ENCODE results near the gene BRD4. TPM values are rescaled to one million over a fixed set of nuclear protein-coding genes. Genes with fewer than 3 reads are reported as not detected.
A peak's percentile ranks its signal among the peaks of the same experiment; 100 is the strongest.

The BRD4 gene
- total and polyA plus RNA-seq, 2 donors (not counting 1 experiment from before 2014, with no cell fraction given) = 9.9 to 20.1 TPM

DNA sequence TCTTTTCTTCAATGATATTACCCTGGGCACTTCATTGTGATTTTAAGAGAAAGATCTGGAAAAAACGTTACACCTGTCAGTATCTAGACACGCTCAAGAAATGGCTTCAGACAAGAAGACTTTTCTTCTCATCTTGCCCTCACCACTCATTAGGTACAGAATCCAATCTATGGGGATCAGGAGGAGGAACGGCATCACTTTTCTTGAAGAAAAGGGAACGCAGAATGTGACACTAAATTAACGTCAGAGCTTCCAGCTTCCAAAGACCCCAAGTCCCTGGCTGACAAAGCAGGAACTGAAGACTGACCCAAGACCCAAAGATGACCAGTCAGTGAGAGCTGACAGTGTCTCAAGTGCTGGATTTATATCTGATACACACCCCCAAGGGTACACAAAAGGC, 48.2 kb downstream of the BRD4 start:
- no peaks in the 10 kb centered on the region for H3K36me3 ChIP-seq (ENCODE audit: control insufficient read depth, insufficient read depth, low read length)
- TF ChIP-seq, protein P1, sequence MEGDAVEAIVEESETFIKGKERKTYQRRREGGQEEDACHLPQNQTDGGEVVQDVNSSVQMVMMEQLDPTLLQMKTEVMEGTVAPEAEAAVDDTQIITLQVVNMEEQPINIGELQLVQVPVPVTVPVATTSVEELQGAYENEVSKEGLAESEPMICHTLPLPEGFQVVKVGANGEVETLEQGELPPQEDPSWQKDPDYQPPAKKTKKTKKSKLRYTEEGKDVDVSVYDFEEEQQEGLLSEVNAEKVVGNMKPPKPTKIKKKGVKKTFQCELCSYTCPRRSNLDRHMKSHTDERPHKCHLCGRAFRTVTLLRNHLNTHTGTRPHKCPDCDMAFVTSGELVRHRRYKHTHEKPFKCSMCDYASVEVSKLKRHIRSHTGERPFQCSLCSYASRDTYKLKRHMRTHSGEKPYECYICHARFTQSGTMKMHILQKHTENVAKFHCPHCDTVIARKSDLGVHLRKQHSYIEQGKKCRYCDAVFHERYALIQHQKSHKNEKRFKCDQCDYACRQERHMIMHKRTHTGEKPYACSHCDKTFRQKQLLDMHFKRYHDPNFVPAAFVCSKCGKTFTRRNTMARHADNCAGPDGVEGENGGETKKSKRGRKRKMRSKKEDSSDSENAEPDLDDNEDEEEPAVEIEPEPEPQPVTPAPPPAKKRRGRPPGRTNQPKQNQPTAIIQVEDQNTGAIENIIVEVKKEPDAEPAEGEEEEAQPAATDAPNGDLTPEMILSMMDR (conservative IDR thresholded peaks at IDR 0.05 in 1 of 2, IDR thresholded peaks at IDR 0.05 in 1 of 2; ENCODE audit: low read depth in 1 of 2, low read length in 2 of 2) = no peak
- TF ChIP-seq EZH2 (IDR thresholded peaks at IDR 0.05; ENCODE audit: low read length, missing control alignments) = no peak
- H3K4me2 ChIP-seq (ENCODE audit: extremely low read depth, insufficient read depth, low read length) = no peak overlapping the region
- no peak overlapping the region for H3K27ac ChIP-seq (ENCODE audit: insufficient read depth, low read length)
- no peak overlapping the region for H2AFZ ChIP-seq (ENCODE audit: low read length)
- DNase-seq (ENCODE audit: low read depth in 2 of 2) = no peak
- H3K79me2 ChIP-seq (ENCODE audit: control insufficient read depth, insufficient read depth, low read length) = peaks cover 100% of the 10 kb centered on the region
- H3K4me1 ChIP-seq (ENCODE audit: control insufficient read depth, extremely low read depth, insufficient read depth, low read length) = peaks cover 48% of the 10 kb centered on the region
- H4K20me1 ChIP-seq (ENCODE audit: control insufficient read depth, extremely low read depth, insufficient read depth, low read length) = peaks cover 26% of the 10 kb centered on the region
- H3K27me3 ChIP-seq (ENCODE audit: control insufficient read depth, insufficient read depth, low read length) = no peaks in the 10 kb centered on the region
- no peak overlapping the region for H3K9ac ChIP-seq (ENCODE audit: insufficient read depth, low read length)
- H3K9me3 ChIP-seq (ENCODE audit: control insufficient read depth, insufficient read depth, low read depth, low read length) = no peaks in the 10 kb centered on the region
- H3K4me3 ChIP-seq (replicated peaks in 1 of 4; ENCODE audit: control extremely low read depth in 1 of 4, insufficient read depth in 1 of 4, low read depth in 3 of 4, low read length in 4 of 4) = no peak overlapping the region

DNA sequence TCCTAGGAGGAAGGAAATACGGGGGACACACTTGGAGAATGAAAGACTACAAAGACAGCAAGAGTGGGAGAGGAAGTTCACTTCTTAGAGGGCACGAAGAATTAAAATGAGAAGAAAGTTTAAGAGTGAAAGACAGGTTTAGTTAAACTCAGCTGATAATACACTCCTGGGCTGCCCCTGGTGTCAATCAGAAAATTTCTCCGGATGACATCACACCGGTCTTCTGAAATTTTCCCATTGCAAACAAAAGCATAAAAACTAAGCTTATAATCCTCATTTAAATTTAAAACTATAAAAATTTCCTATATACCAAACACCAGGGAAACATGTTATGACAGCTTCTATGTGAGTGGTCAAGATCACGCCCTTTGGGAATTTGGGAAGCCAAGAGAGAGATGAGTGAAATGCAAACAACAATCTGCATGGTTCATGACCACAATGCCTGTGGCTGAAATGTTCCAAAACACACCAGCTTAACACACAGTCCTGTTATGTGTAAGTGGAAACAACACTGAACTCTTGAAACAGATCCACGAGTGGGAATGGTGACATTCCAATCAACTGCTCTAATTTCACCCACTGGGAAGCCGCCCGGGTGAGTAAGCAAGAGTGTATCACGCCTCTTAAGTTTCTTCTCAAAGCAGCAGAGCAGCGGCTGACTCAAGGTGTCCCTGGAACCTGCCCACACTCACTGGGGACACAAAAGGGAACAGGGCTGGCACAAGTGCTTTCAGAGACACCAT, 49.0 kb downstream of the BRD4 start:
- H3K9ac ChIP-seq (ENCODE audit: insufficient read depth, low read length) = no peak overlapping the region
- H3K27ac ChIP-seq (ENCODE audit: insufficient read depth, low read length) = peak overlapping the region; percentile 26
- H4K20me1 ChIP-seq (ENCODE audit: control insufficient read depth, extremely low read depth, insufficient read depth, low read length) = peaks cover 24% of the 10 kb centered on the region
- no peak overlapping the region for H3K4me2 ChIP-seq (ENCODE audit: extremely low read depth, insufficient read depth, low read length)
- no peak overlapping the region for H2AFZ ChIP-seq (ENCODE audit: low read length)
- H3K9me3 ChIP-seq (ENCODE audit: control insufficient read depth, insufficient read depth, low read depth, low read length) = no peaks in the 10 kb centered on the region
- H3K79me2 ChIP-seq (ENCODE audit: control insufficient read depth, insufficient read depth, low read length) = peaks cover 100% of the 10 kb centered on the region
- no peak overlapping the region for H3K4me3 ChIP-seq (replicated peaks in 1 of 4; ENCODE audit: control extremely low read depth in 1 of 4, insufficient read depth in 1 of 4, low read depth in 3 of 4, low read length in 4 of 4)
- no peaks in the 10 kb centered on the region for H3K36me3 ChIP-seq (ENCODE audit: control insufficient read depth, insufficient read depth, low read length)
- H3K27me3 ChIP-seq (ENCODE audit: control insufficient read depth, insufficient read depth, low read length) = no peaks in the 10 kb centered on the region
- no peak for TF ChIP-seq EZH2 (IDR thresholded peaks at IDR 0.05; ENCODE audit: low read length, missing control alignments)
- TF ChIP-seq, protein P1 (conservative IDR thresholded peaks at IDR 0.05 in 1 of 2, IDR thresholded peaks at IDR 0.05 in 1 of 2; ENCODE audit: low read depth in 1 of 2, low read length in 2 of 2) = no peak
- peak; percentile 82 for DNase-seq (ENCODE audit: low read depth in 2 of 2)
- peaks cover 41% of the 10 kb centered on the region for H3K4me1 ChIP-seq (ENCODE audit: control insufficient read depth, extremely low read depth, insufficient read depth, low read length)

DNA sequence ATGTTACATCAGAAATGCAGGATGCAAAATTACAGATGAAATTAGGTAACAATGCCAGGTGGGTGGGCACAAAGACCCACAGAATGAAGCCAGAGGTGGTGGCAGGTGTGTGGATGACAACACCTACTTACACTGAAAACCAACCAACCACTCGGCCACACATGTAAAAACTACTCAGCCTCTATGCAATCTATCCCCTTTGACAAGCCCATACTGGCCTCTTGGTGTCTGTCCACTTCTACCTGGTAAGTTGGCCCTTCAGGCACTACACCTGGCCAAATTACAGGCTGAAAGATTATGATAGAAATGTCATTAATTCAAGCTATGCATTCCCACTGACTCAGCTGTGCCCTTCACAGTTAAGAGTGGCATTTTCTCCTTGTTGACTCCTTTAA, 50.0 kb downstream of the BRD4 start:
- TF ChIP-seq, protein P1 (conservative IDR thresholded peaks at IDR 0.05 in 1 of 2, IDR thresholded peaks at IDR 0.05 in 1 of 2; ENCODE audit: low read depth in 1 of 2, low read length in 2 of 2) = no peak
- TF ChIP-seq EZH2 (IDR thresholded peaks at IDR 0.05; ENCODE audit: low read length, missing control alignments) = no peak
- no peak overlapping the region for H3K27ac ChIP-seq (ENCODE audit: insufficient read depth, low read length)
- no peaks in the 10 kb centered on the region for H3K9me3 ChIP-seq (ENCODE audit: control insufficient read depth, insufficient read depth, low read depth, low read length)
- peaks cover 99% of the 10 kb centered on the region for H3K79me2 ChIP-seq (ENCODE audit: control insufficient read depth, insufficient read depth, low read length)
- H2AFZ ChIP-seq (ENCODE audit: low read length) = no peak overlapping the region
- peaks cover 37% of the 10 kb centered on the region for H3K4me1 ChIP-seq (ENCODE audit: control insufficient read depth, extremely low read depth, insufficient read depth, low read length)
- H3K4me2 ChIP-seq (ENCODE audit: extremely low read depth, insufficient read depth, low read length) = no peak overlapping the region
- DNase-seq (ENCODE audit: low read depth in 2 of 2) = no peak
- no peak overlapping the region for H3K9ac ChIP-seq (ENCODE audit: insufficient read depth, low read length)
- no peak overlapping the region for H3K4me3 ChIP-seq (replicated peaks in 1 of 4; ENCODE audit: control extremely low read depth in 1 of 4, insufficient read depth in 1 of 4, low read depth in 3 of 4, low read length in 4 of 4)
- peaks cover 24% of the 10 kb centered on the region for H4K20me1 ChIP-seq (ENCODE audit: control insufficient read depth, extremely low read depth, insufficient read depth, low read length)
- no peaks in the 10 kb centered on the region for H3K36me3 ChIP-seq (ENCODE audit: control insufficient read depth, insufficient read depth, low read length)
- no peaks in the 10 kb centered on the region for H3K27me3 ChIP-seq (ENCODE audit: control insufficient read depth, insufficient read depth, low read length)

Measured in fibroblast of lung (primary cell).